Keratinocyte (primary cell): ENCODE results near the gene WRAP73. TPM values are rescaled to one million over a fixed set of nuclear protein-coding genes. Genes with fewer than 3 reads are reported as not detected.
"Not testable (repeated sequence)": the region's sequence is repeated elsewhere in the genome, so short reads cannot be mapped to it uniquely, and the experiment has no call there.

ENCODE experiments used
- DNase-seq: peaks from one replicate; pipeline ENCODE4 v3.0.0-alpha.2; 2011; ENCODE audit warnings: low read depth, missing footprints, low spot score
- FAIRE-seq: peaks from 2 replicates; lab custom pipeline; 2011; peaks lifted over from hg19 to GRCh38; lab: Jason Lieb, UNC
- H2AFZ ChIP-seq: 2 replicates; pipeline ENCODE4 v1.6.0; 2012; ENCODE audit warnings: low read length, control low read depth, inconsistent platforms; ENCODE audit not compliant: control insufficient read depth
- H3K27ac ChIP-seq: 2 replicates; pipeline ENCODE4 v1.5.1; 2011; ENCODE audit warnings: low read length; ENCODE audit not compliant: control insufficient read depth, insufficient read depth
- H3K27me3 ChIP-seq: 3 replicates; pipeline ENCODE4 v1.6.0; 2011; ENCODE audit warnings: low read length; ENCODE audit not compliant: control insufficient read depth, insufficient read depth; ENCODE audit errors: extremely low read depth
- H3K36me3 ChIP-seq, 2 experiments: 2 replicates in 1 of 2; 3 replicates in 1 of 2; pipeline ENCODE4 v1.5.1; 2011; ENCODE audit warnings: low read length in 2 of 2, mild to moderate bottlenecking in 1 of 2; ENCODE audit not compliant: control insufficient read depth in 2 of 2, insufficient read depth in 2 of 2; ENCODE audit errors: extremely low read depth in 1 of 2
- H3K4me1 ChIP-seq: 3 replicates; pipeline ENCODE4 v1.5.1; 2011; ENCODE audit warnings: low read length; ENCODE audit not compliant: control insufficient read depth, insufficient read depth; ENCODE audit errors: extremely low read depth
- H3K4me2 ChIP-seq: 3 replicates; pipeline ENCODE4 v1.6.0; 2011; ENCODE audit warnings: low read depth, low read length; ENCODE audit not compliant: control insufficient read depth, insufficient read depth; ENCODE audit errors: extremely low read depth
- H3K4me3 ChIP-seq, 3 experiments: fragments of 200-600 bp in 1 of 3; sonication (generic) in 1 of 3; 2 replicates in 2 of 3; 3 replicates in 1 of 3; pipeline ENCODE4 v1.5.1; 2011 to 2016; ENCODE audit warnings: low read length in 3 of 3, mild to moderate bottlenecking in 3 of 3, control low read depth in 2 of 3, inconsistent platforms in 1 of 3, low read depth in 1 of 3, mixed read lengths in 1 of 3, mixed run types in 1 of 3, moderate library complexity in 1 of 3; ENCODE audit not compliant: control insufficient read depth in 2 of 3, insufficient read depth in 2 of 3; ENCODE audit errors: extremely low read depth in 1 of 3
- H3K79me2 ChIP-seq: 2 replicates; pipeline ENCODE4 v1.6.0; 2012; ENCODE audit warnings: low read length; ENCODE audit not compliant: control insufficient read depth, insufficient read depth
- H3K9ac ChIP-seq: 3 replicates; pipeline ENCODE4 v1.6.0; 2011; ENCODE audit warnings: low read length; ENCODE audit not compliant: control insufficient read depth, insufficient read depth; ENCODE audit errors: extremely low read depth
- H3K9me1 ChIP-seq: 3 replicates; pipeline ENCODE4 v1.6.0; 2011; ENCODE audit warnings: low read length; ENCODE audit not compliant: control insufficient read depth, insufficient read depth; ENCODE audit errors: extremely low read depth
- H3K9me3 ChIP-seq: 2 replicates; pipeline ENCODE4 v1.5.1; 2012; ENCODE audit warnings: low read depth, low read length; ENCODE audit not compliant: control insufficient read depth
- H4K20me1 ChIP-seq: 3 replicates; pipeline ENCODE4 v1.6.0; 2011; ENCODE audit warnings: low read length; ENCODE audit not compliant: control insufficient read depth, insufficient read depth; ENCODE audit errors: extremely low read depth
- CTCF ChIP-seq, 3 experiments: IDR thresholded peaks in 1 of 3; conservative IDR thresholded peaks in 1 of 3; optimal IDR thresholded peaks in 1 of 3; 2 replicates in 2 of 3; 3 replicates in 1 of 3; pipeline versions ENCODE3 to v1.5.1; 2011; ENCODE audit warnings: low read length in 3 of 3, mild to moderate bottlenecking in 3 of 3, moderate library complexity in 2 of 3, control low read depth in 1 of 3, inconsistent platforms in 1 of 3; ENCODE audit not compliant: insufficient read depth in 2 of 3; ENCODE audit errors: extremely low read depth in 1 of 3
- EZH2 ChIP-seq: IDR thresholded peaks from one replicate; pipeline ENCODE4 v1.6.1; 2012; ENCODE audit warnings: inconsistent platforms, mild to moderate bottlenecking, low read length, moderate library complexity
- dilution Hi-C: fragments of 300-500 bp; cut with MboI; formaldehyde crosslinking; loops from one replicate; pipeline ENCODE4 v1.7.0; 2020; ENCODE audit warnings: low sequenced_read_pairs; ENCODE audit not compliant: extremely low pct_ligation_motif_present
- polyA plus RNA-seq, 5 experiments: library from polyadenylated mRNA; depleted of rRNA in 3 of 5; stranded (reverse) in 3 of 5; stranded (forward) in 1 of 5; unstranded in 1 of 5; fragments of >200 nt; gene quantifications; 1 replicate in 1 of 5; 2 replicates in 3 of 5; 3 replicates in 1 of 5; pipeline versions ENCODE4 v1.2.1 to v1.2.3, GENCODE V29; 2011 to 2012; ENCODE audit warnings: missing spikeins in 2 of 5, low read depth in 1 of 5, low replicate concordance in 1 of 5

Gene WRAP73
- polyA plus RNA-seq, 1 donor (not counting 4 experiments of a cell fraction or from before 2014, with no cell fraction given): 18.9 TPM

- no peak overlapping the region for H3K4me3 ChIP-seq
- FAIRE-seq (no peak), DNase-seq (no peak)
- no peaks in the 10 kb centered on the region for H3K36me3 ChIP-seq
- TF ChIP-seq CTCF (optimal IDR thresholded peaks at IDR 0.05 in 1 of 3, IDR thresholded peaks at IDR 0.05 in 1 of 3, conservative IDR thresholded peaks at IDR 0.05 in 1 of 3; ENCODE audit: extremely low read depth in 1 of 3, insufficient read depth in 2 of 3, low read length in 3 of 3) (no peak), EZH2 (no peak)
- H3K4me2 ChIP-seq: no peak overlapping the region
- H3K9ac ChIP-seq: no peak overlapping the region
- no peak overlapping the region for H3K27ac ChIP-seq
- peaks cover 6% of the 10 kb centered on the region for H3K9me3 ChIP-seq
- H2AFZ ChIP-seq: no peak overlapping the region
- no peaks in the 10 kb centered on the region for H3K27me3 ChIP-seq
- dilution Hi-C loops: no loop called here
- no peaks in the 10 kb centered on the region for H4K20me1 ChIP-seq
- H3K9me1 ChIP-seq: no peaks in the 10 kb centered on the region
- no peaks in the 10 kb centered on the region for H3K79me2 ChIP-seq
- H3K4me1 ChIP-seq: no peaks in the 10 kb centered on the region
These were observed 62.7 kb downstream of the WRAP73 start for GRCh38 chr1:3586986-3587759.

- peaks cover 6% of the 10 kb centered on the region for H3K9me3 ChIP-seq
- TF ChIP-seq EZH2 (no peak), CTCF (optimal IDR thresholded peaks at IDR 0.05 in 1 of 3, IDR thresholded peaks at IDR 0.05 in 1 of 3, conservative IDR thresholded peaks at IDR 0.05 in 1 of 3; ENCODE audit: extremely low read depth in 1 of 3, insufficient read depth in 2 of 3, low read length in 3 of 3) (no peak)
- H3K9me1 ChIP-seq: no peaks in the 10 kb centered on the region
- H4K20me1 ChIP-seq: no peaks in the 10 kb centered on the region
- dilution Hi-C loops: no loop called here
- H2AFZ ChIP-seq: no peak overlapping the region
- H3K4me3 ChIP-seq: no peak overlapping the region
- H3K4me2 ChIP-seq: no peak overlapping the region
- no peak overlapping the region for H3K9ac ChIP-seq
- no peaks in the 10 kb centered on the region for H3K27me3 ChIP-seq
- no peaks in the 10 kb centered on the region for H3K4me1 ChIP-seq
- no peak for DNase-seq
- no peak overlapping the region for H3K27ac ChIP-seq
- no peaks in the 10 kb centered on the region for H3K36me3 ChIP-seq
- H3K79me2 ChIP-seq: no peaks in the 10 kb centered on the region
- FAIRE-seq: no peak
These were observed 63.8 kb downstream of the WRAP73 start for GRCh38 chr1:3585940-3586568.

- H3K27ac ChIP-seq, DNase-seq, H4K20me1 ChIP-seq, H3K79me2 ChIP-seq, H3K9me1 ChIP-seq, H3K4me3 ChIP-seq, H3K27me3 ChIP-seq, dilution Hi-C loops, H3K4me2 ChIP-seq, H3K9me3 ChIP-seq, H3K4me1 ChIP-seq, H3K9ac ChIP-seq, FAIRE-seq, H2AFZ ChIP-seq, H3K36me3 ChIP-seq: not testable (repeated sequence)
These were observed 64.5 kb downstream of the WRAP73 start for GRCh38 chr1:3585353-3585868.
